Renal cortical epithelial cell (primary cell): ENCODE measurements around the gene RXRG. TPM values are rescaled to one million over a fixed set of nuclear protein-coding genes. Genes with fewer than 3 reads are reported as not detected.

Source experiments
- DNase-seq: peaks from one replicate; pipeline ENCODE4 v3.0.0-alpha.2; 2011; ENCODE audit warnings: low read depth
- total RNA-seq: library from RNA; depleted of rRNA; stranded (reverse); fragments of >200 nt; gene quantifications from 2 replicates; pipeline ENCODE4 v1.2.3, GENCODE V29; 2014

Gene RXRG
- total RNA-seq, 1 donor from 2014 or later: not detected

DNA sequence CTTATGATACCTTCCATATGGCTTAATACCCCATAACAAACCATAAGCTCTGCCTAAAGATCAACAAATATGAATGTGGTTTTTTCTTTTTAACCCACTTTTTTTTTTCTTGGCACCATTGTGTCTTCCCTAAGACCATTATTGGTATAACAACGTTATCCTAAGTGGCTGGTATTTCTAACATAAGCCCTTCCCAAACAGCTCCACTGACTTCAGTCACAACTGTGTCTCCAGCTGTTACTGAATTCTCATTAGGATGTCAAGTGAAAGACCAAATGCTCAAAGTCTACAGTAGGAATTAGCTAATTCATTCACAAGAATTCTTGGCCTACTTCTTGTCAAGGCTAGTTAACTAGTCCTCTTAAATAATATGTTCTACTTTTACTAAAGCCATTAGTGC is 4.2 kb upstream of the RXRG start:
- DNase-seq: no peak

DNA sequence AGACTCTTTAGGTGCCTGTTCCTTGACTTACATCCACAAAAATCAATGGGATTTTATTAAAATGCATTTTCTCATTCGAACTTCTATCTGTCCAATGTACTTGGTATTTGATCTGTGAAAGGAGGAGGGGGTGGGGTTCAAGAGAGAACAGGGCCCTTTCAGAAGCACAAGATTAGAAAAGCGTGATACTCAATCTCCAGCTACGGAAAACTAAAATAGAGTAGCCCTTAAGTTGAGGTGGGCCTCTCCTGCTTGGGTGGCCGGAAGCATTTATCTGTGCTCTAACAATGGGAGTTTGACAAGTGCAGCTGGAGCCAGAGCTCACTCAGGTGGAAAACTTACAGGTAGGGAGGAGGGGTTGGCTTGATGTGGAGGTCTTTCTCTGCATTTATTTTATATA is 462 bp upstream of the RXRG start:
- DNase-seq: no peak

DNA sequence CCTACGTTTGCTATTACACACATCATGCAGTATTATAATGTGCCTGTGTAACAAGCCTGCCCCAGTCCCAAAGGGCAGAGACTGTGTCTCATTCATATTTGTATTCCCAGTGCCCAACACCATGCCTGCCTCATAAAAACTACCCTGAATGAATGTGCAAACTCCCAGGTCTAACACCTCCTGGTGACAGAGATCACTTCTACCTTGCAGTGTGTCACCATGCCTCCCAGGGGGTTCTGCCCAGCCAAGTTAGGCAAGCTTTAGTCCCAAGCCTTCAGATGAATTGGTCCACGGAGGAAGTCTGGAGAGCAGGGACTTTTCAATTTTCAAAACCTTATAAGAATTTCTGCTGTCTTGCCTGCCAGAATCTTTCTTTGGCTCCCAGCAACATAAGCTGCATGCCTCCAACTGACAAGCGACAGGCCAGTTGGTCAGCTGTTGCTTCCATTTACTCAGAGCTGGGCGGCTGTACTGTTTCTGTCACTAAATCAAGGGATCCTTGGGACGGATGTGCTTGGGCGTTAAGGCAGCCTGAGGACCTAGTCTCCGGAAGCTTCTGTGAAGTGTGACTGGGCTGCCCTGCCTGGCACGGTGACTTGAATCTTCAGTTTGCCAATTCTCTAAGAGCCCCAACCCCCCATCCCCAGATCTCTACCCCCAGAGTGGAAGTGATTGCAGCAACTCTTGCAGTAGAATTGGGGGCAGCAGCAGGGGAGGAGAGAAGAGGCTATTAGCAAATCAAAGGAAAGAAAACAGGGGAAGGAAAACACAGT is 1.2 kb downstream of the RXRG start:
- DNase-seq: no peak

DNA sequence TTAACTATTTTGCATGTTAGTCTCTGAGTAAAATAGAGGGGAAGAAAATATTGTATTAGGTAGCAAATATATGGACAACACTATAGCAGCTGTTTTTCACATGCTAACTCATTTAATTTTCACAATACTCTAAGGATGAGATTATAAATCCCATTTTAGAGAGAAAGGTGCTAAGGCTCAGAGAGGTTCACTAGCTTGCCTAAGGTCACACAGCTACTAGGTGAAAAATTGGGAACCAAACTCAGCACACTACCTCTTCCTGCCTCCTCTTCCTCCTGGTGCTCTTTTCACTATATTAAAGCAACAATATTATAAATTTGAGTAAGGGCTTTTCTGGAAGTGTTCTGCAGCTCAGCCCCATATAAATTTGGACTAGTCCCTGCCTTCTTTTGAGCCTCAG is 2.3 kb downstream of the RXRG start:
- DNase-seq: no peak

DNA sequence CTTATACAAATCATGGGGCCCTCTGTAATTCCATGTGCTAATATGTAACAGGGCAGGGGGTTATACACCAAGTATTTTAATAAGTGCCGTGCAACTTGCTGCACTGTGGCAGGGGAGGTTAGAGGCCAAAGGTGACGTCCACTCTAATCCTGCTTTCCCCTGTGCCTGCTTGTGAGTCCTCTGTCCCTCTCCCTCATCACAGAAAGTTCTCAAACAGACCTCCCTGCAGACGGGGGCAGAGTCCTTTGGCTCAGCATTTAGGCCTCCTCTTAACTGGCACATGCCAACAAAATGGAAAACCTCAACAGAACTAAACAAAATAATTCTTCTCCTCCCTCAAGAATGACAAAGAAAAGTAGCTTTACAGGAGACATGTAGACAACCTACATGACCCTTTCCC is 2.9 kb downstream of the RXRG start:
- DNase-seq: no peak

DNA sequence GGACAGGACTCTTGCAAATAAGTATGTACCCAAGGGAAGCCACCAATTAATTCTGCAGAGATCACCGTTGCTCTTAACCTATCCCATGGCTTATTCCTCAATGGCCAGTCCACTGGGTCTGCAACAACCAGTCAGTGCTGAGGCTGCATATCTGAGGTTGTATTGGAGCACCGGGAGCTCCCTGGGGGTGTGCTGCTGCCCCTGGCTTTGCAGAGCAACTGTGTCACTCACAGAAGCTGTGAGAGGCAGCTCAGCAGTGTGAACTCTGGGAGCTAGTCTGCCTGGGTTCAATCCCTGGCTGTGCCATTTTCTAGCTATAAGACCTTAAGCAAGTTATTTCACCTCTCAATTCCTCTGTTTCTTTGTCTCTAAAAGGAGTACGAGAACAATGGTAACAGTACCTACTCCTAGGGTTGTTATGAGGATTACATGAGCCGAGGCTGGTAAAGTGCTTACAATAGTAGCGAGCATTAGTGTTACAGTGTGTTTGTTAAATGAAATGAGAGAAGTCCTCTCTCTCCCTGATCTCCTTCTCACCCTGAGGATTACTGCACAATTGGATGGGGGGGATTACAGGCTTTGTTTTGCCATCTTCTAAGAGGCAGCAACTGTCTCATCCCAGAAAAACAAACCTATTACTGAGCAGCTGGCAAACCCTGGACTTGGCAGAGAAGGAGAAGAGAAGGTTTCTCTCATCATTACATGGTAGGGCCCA is 3.6 kb downstream of the RXRG start:
- no peak for DNase-seq

DNA sequence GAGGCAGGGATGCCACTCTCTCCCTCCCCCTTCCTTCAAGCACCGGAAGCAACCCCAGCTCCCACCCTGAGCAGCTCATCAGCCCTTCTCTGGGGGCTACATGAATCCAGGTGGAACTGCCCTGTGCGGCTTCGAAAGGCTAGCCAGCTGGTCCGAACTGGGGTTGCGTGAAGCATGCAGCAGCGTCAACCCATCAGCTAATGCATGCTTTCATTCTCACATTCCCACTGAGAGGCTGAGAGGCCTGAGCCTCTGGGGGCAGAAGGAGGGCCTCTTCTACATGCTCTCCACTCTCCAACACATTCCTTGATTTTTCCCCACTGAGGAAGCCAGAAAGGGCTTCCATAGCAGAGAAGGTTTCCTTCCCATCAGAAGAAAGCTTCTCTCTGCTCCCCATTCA is 5.6 kb downstream of the RXRG start:
- DNase-seq: no peak

DNA sequence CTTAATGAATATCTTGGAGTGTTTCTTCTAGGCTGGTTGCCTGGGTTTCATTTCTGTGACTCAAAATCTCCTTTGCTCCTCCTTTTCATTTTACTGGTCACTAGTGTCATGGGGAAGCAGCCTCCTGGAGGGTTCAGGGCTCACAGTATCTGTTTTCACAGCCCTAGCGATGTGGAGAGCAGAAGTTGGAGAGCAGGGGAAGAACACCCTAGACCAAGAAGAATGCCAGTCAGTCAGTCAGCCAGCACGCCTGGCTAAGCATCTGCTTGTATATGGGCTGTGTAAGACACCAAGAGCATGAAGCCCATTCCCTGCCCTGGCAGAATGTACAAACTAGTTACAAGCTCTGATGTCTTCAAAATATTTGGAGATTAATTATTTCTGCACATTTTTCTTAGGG is 7.9 kb downstream of the RXRG start:
- DNase-seq: no peak

DNA sequence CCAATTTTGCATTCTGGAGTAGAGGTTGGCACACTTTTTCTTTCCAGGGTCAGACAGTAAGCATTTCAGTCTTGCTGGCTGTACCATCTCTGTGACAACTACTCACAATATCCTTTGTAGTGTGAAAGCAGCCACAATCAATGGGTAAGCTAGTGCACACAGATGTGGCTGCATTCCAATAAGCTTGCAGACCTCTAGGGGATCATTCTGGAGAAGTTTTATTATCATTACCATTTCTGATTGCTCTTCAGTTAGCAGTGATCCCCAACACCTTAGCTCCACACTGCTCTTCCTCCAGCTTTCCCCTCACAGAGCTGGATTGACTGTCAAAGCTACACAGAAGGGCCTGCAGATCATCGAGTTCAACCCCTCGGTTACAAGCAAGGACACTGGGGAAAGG is 9.1 kb downstream of the RXRG start:
- no peak for DNase-seq

DNA sequence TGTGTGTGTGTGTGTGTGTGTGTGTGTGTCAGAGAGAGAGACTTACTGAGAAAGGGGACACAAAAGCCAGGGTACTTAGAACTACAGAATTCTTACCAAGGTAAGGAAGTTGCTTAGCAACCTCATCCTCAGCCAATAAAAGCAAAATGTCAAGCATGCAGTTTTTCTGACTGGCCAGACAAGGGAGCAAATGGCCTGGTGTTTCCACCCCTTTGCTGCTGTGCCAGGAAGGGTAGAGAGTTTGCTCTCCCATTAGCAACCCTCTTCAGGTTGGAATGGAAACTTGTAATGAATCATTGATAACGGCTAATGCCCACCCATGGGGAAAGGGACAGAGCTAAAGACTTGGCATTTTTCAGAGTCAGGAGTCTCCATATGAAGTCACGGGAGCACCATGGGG is 10.6 kb downstream of the RXRG start:
- no peak for DNase-seq

DNA sequence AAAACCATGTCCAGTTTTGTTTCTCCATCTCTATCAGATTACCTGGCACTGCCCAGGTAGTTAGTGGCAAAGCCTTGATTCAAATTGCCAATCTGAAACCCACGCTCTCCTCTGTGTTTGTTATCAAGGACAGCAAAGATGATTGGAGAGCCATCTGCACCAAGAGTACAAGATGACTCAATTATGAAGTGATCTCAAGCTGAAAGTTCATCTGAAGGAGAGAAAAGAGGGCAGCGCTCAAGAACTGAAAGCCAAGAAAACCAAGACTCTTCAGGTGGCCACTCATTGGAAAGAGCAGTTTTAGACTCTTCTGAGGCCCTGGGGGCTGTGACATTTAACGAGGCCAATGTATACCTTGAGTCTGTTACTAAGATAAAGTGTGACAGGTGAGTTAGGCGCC is 13.8 kb downstream of the RXRG start:
- no peak for DNase-seq

DNA sequence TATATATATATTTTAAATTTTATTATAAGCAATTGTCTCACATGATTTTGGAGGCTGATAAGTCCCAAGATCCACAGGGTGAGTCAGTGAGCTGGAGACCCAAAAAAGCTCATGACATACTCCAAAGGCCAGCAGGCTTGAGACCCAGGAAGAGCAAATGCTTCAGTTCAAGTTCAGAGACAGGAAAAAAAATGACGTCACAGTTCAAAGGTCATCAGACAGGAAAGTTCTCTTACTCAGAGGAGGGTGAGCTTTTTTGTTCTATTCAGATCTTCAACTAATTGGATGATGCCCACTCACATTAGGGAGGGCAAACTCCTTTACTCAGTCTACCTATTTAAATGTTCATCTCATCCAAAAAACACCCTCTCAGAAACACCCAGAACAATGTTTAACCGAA is 18.2 kb downstream of the RXRG start:
- no peak for DNase-seq

DNA sequence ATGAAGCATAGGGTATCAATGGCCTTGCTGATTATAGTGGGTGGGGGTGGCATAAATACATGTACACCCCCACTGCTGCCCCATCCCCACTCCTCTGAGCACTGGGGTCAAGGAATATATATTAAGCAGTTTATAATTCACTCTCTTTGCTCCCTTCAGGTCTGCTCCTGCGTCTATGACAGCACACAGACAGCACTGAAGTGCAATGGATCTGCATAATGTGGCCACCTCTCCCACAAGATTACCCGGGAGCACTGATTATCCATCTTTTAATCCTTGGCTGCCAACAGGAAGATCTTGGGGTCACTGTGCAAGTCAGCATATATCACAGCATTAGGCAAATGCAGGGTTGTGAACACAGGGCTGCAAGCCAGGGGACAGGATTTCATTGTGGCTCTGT is 19.3 kb downstream of the RXRG start:
- DNase-seq: no peak

DNA sequence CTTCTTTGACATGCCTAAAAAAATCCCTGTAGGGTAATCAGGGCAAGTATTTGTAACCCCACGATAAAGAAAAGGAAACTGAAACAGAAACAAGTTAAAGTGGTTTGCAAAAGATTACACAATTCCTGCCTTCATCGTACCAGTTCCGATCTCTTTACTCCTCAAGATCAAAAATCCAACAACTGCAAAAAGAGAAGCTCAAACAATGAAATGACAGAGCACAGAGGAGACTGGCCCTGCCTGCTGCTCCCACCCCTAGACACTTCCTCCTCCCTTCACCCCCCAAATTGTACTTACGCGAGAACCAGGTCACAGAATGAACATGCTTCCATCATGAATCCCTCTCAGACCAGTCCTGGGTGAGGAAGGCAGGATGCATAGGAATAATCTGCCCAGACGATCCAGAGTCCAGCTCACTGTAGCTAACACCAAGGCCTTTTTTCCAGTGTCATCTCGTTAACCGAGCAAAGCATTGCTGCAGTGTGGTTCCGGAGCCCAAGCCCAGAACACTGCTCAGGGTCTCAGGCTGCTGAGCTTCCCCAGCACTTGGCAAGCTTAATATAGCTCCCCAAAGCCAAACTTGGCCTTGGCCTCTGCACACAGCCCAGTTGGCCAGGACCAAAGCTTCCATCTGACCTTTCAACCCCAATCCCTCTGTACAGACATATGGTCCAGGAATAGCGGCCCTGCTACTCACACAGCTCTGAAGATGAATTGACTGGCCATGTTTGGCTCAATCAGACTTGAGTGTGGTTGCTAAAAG is 20.3 kb downstream of the RXRG start:
- no peak for DNase-seq

DNA sequence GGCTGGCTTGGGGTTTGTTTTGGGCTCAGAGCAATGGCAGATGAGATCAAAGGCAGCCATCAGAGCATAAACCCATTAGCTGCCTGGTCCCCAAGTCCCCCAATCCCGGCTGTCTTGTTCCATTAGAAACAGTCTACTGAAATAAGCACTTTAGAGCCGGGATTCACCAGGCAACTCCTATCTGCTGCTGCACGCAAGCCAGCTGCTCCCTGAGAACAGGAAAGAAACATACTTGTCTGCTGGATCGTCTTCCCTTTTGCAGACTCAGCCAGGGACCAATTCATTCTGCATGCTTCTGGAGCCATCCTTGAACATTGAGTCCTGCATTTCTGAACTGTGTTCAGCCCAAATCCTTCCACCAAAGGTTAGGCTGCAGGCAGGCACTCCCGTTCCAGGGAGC is 21.8 kb downstream of the RXRG start:
- no peak for DNase-seq

DNA sequence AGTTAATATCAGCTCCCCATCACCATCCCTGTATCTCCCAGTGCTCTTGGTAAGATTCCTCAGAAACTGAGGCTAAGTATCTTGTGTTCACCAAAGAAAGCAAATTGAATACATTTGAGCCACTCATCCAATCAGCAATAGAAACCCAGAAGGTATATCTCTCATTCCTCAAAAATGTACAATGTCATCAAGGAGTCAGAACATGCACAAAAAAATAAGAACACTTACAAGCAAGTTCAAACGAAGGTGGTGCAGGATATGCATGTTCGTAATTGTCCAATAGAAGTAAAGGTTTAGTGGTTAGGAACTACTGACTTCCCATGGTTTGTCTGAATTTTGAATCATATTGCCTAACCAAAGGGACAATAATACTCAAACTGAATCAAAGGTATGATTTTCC is 24.3 kb downstream of the RXRG start:
- DNase-seq: no peak

DNA sequence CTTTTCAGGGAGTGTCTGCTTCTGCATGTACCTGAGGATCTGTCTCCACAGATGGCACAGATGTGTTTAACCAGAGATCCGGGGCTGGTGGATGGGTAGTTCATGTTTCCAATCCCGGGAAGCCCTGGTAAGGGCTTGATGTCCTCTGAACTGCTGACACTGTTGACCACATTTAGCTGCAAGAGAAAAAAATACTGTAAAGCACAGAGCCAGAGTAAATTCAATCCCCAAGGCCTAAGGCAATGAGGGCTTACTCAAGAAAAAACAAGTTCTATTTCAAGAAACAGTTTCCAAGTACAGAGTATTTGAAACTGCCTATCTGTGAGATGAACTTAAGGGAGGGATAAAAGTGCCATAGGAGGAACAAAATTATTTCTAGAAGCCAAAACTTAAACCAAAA is 25.1 kb downstream of the RXRG start:
- no peak for DNase-seq

DNA sequence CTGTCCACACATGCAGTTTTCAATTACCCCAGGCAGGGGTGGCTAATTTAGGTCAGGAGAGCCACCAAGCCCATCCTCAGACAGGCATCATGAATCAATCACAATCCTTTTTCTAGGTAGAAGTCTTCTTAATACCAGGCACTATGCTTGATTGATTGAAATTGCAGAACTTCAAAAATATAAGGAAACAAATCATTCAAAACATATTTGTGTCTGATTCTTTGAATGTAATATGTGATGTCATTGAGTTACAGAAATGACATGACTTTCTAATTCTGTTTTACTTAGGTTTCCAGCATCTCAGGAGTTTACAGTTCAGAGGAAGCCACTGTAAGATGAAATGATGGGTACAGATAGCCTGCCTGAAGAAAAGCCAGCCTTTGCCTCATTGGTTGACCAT is 26.7 kb downstream of the RXRG start:
- DNase-seq: no peak

DNA sequence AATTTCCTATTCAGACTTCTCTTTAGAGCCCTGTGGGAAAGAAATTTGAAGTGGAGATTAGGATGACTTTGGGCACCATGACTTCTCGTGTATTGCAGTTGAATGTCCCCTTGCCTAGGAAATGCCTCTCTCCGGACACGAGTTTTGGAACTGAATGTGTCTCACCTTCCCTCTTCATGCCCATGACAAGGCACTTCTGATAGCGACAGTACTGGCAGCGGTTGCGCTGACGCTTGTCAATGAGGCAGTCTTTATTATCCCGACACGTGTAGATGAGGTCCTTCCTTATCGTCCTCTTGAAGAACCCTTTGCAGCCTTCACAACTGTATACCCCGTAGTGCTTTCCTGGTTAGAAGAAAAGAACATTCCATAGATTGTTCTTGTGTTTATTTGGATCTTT is 28.1 kb downstream of the RXRG start:
- no peak for DNase-seq

DNA sequence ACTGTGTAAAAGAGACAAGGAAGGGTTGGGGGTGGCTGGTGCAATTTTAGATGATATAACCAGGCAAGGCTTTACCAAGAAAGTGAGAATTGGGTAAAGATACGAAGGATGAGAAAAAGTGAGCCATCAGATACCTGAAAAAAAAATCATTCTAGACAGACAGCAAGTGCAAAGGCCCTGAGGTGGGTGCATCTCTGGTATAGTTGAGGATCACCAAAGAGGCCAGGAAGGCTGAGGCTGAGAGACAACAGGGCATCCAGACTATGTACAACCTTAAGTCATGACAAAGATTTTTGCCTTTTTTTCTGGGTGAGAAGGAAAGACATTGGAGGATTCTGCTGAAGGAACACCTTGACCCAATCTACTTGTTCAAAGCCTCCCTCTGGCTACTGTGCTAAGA is 29.9 kb downstream of the RXRG start:
- no peak for DNase-seq

DNA sequence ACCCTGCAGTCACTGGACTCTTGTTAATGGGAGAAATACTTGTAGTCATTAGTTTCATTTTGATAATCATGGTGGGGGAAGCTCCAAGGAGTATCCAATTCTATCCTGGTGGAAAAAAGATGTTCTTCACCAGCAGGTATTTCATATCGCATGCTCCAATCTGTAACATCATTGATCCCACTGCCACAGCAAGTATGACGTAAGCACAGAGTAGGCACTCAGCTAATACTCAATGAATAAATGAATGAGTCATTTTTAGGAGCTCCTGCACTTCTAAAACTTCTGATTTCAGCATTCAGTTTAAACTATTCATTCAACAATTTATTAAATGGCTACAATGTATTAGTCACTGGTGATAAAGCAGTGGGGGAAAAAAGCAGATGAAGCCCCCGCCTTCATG is 30.3 kb downstream of the RXRG start:
- no peak for DNase-seq

DNA sequence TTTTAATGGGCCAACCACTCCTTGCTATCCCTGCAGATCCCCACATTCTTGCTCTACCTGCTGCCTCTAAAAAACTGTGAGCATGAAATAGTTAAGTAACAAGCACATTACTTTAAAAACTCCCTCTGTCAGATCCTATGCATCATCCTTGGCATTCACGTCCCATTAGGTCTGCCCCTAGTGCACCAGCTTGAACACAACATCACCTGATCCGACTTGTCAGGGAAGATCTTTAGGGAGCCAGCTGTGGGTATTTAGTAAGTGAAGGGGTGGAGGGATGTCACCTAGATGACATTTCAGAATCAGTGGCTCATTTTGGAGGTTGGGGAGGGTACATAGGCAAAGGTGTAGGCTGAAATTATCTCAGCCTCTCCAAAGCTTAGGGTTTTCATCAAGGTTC is 33.5 kb downstream of the RXRG start:
- DNase-seq: no peak
